Keratinocyte (primary cell): ENCODE measurements around the gene CARD8. TPM values are rescaled to one million over a fixed set of nuclear protein-coding genes. Genes with fewer than 3 reads are reported as not detected.

Experiments used
- DNase-seq: peaks from one replicate; pipeline ENCODE4 v3.0.0-alpha.2; 2011; ENCODE audit warnings: low read depth, missing footprints, low spot score
- FAIRE-seq: peaks from 2 replicates; lab custom pipeline; 2011; peaks lifted over from hg19 to GRCh38; lab: Jason Lieb, UNC
- H2AFZ ChIP-seq: 2 replicates; pipeline ENCODE4 v1.6.0; 2012; ENCODE audit warnings: low read length, control low read depth, inconsistent platforms; ENCODE audit not compliant: control insufficient read depth
- H3K27ac ChIP-seq: 2 replicates; pipeline ENCODE4 v1.5.1; 2011; ENCODE audit warnings: low read length; ENCODE audit not compliant: control insufficient read depth, insufficient read depth
- H3K27me3 ChIP-seq: 3 replicates; pipeline ENCODE4 v1.6.0; 2011; ENCODE audit warnings: low read length; ENCODE audit not compliant: control insufficient read depth, insufficient read depth; ENCODE audit errors: extremely low read depth
- H3K36me3 ChIP-seq, 2 experiments: 2 replicates in 1 of 2; 3 replicates in 1 of 2; pipeline ENCODE4 v1.5.1; 2011; ENCODE audit warnings: low read length in 2 of 2, mild to moderate bottlenecking in 1 of 2; ENCODE audit not compliant: control insufficient read depth in 2 of 2, insufficient read depth in 2 of 2; ENCODE audit errors: extremely low read depth in 1 of 2
- H3K4me1 ChIP-seq: 3 replicates; pipeline ENCODE4 v1.5.1; 2011; ENCODE audit warnings: low read length; ENCODE audit not compliant: control insufficient read depth, insufficient read depth; ENCODE audit errors: extremely low read depth
- H3K4me2 ChIP-seq: 3 replicates; pipeline ENCODE4 v1.6.0; 2011; ENCODE audit warnings: low read depth, low read length; ENCODE audit not compliant: control insufficient read depth, insufficient read depth; ENCODE audit errors: extremely low read depth
- H3K4me3 ChIP-seq, 3 experiments: fragments of 200-600 bp in 1 of 3; sonication (generic) in 1 of 3; 2 replicates in 2 of 3; 3 replicates in 1 of 3; pipeline ENCODE4 v1.5.1; 2011 to 2016; ENCODE audit warnings: low read length in 3 of 3, mild to moderate bottlenecking in 3 of 3, control low read depth in 2 of 3, inconsistent platforms in 1 of 3, low read depth in 1 of 3, mixed read lengths in 1 of 3, mixed run types in 1 of 3, moderate library complexity in 1 of 3; ENCODE audit not compliant: control insufficient read depth in 2 of 3, insufficient read depth in 2 of 3; ENCODE audit errors: extremely low read depth in 1 of 3
- H3K79me2 ChIP-seq: 2 replicates; pipeline ENCODE4 v1.6.0; 2012; ENCODE audit warnings: low read length; ENCODE audit not compliant: control insufficient read depth, insufficient read depth
- H3K9ac ChIP-seq: 3 replicates; pipeline ENCODE4 v1.6.0; 2011; ENCODE audit warnings: low read length; ENCODE audit not compliant: control insufficient read depth, insufficient read depth; ENCODE audit errors: extremely low read depth
- H3K9me1 ChIP-seq: 3 replicates; pipeline ENCODE4 v1.6.0; 2011; ENCODE audit warnings: low read length; ENCODE audit not compliant: control insufficient read depth, insufficient read depth; ENCODE audit errors: extremely low read depth
- H3K9me3 ChIP-seq: 2 replicates; pipeline ENCODE4 v1.5.1; 2012; ENCODE audit warnings: low read depth, low read length; ENCODE audit not compliant: control insufficient read depth
- H4K20me1 ChIP-seq: 3 replicates; pipeline ENCODE4 v1.6.0; 2011; ENCODE audit warnings: low read length; ENCODE audit not compliant: control insufficient read depth, insufficient read depth; ENCODE audit errors: extremely low read depth
- EZH2 ChIP-seq: IDR thresholded peaks from one replicate; pipeline ENCODE4 v1.6.1; 2012; ENCODE audit warnings: inconsistent platforms, mild to moderate bottlenecking, low read length, moderate library complexity
- dilution Hi-C: fragments of 300-500 bp; cut with MboI; formaldehyde crosslinking; loops from one replicate; pipeline ENCODE4 v1.7.0; 2020; ENCODE audit warnings: low sequenced_read_pairs; ENCODE audit not compliant: extremely low pct_ligation_motif_present
- polyA plus RNA-seq, 5 experiments: library from polyadenylated mRNA; depleted of rRNA in 3 of 5; stranded (reverse) in 3 of 5; stranded (forward) in 1 of 5; unstranded in 1 of 5; fragments of >200 nt; gene quantifications; 1 replicate in 1 of 5; 2 replicates in 3 of 5; 3 replicates in 1 of 5; pipeline versions ENCODE4 v1.2.1 to v1.2.3, GENCODE V29; 2011 to 2012; ENCODE audit warnings: missing spikeins in 2 of 5, low read depth in 1 of 5, low replicate concordance in 1 of 5
- TF ChIP-seq, protein P1 (sequence below), 3 experiments: IDR thresholded peaks in 1 of 3; conservative IDR thresholded peaks in 1 of 3; optimal IDR thresholded peaks in 1 of 3; 2 replicates in 2 of 3; 3 replicates in 1 of 3; pipeline versions ENCODE3 to v1.5.1; 2011; ENCODE audit warnings: low read length in 3 of 3, mild to moderate bottlenecking in 3 of 3, moderate library complexity in 2 of 3, control low read depth in 1 of 3, inconsistent platforms in 1 of 3; ENCODE audit not compliant: insufficient read depth in 2 of 3; ENCODE audit errors: extremely low read depth in 1 of 3

Gene CARD8
- polyA plus RNA-seq, 1 donor (not counting 4 experiments of a cell fraction or from before 2014, with no cell fraction given) = 5.2 TPM

GRCh38 chr19:48252609-48253008 is 3.1 kb downstream of the CARD8 start:
- FAIRE-seq (no peak), DNase-seq (no peak)
- Histone ChIP-seq H3K36me3 (peaks cover 0 to 2% of the 10 kb centered on the region in 2 experiments), H3K9me1 (no peaks in the 10 kb centered on the region), H3K4me3 (no peak overlapping the region), H3K4me1 (no peaks in the 10 kb centered on the region), H4K20me1 (no peaks in the 10 kb centered on the region), H3K9me3 (no peaks in the 10 kb centered on the region), H2AFZ (no peak overlapping the region), H3K9ac (no peak overlapping the region), H3K27ac (no peak overlapping the region), H3K79me2 (no peaks in the 10 kb centered on the region), H3K27me3 (no peaks in the 10 kb centered on the region), H3K4me2 (no peak overlapping the region)
- no peak for TF ChIP-seq EZH2
- TF ChIP-seq, protein P1, sequence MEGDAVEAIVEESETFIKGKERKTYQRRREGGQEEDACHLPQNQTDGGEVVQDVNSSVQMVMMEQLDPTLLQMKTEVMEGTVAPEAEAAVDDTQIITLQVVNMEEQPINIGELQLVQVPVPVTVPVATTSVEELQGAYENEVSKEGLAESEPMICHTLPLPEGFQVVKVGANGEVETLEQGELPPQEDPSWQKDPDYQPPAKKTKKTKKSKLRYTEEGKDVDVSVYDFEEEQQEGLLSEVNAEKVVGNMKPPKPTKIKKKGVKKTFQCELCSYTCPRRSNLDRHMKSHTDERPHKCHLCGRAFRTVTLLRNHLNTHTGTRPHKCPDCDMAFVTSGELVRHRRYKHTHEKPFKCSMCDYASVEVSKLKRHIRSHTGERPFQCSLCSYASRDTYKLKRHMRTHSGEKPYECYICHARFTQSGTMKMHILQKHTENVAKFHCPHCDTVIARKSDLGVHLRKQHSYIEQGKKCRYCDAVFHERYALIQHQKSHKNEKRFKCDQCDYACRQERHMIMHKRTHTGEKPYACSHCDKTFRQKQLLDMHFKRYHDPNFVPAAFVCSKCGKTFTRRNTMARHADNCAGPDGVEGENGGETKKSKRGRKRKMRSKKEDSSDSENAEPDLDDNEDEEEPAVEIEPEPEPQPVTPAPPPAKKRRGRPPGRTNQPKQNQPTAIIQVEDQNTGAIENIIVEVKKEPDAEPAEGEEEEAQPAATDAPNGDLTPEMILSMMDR (optimal IDR thresholded peaks at IDR 0.05 in 1 of 3, IDR thresholded peaks at IDR 0.05 in 1 of 3, conservative IDR thresholded peaks at IDR 0.05 in 1 of 3; ENCODE audit: extremely low read depth in 1 of 3, insufficient read depth in 2 of 3, low read length in 3 of 3) = no peak
- dilution Hi-C loops = no loop called here

- H3K4me1 ChIP-seq = no peaks in the 10 kb centered on the region
- H3K36me3 ChIP-seq = peaks cover 0 to 2% of the 10 kb centered on the region in 2 experiments
- H4K20me1 ChIP-seq = no peaks in the 10 kb centered on the region
- H3K27me3 ChIP-seq = no peaks in the 10 kb centered on the region
- dilution Hi-C loops = no loop called here
- no peaks in the 10 kb centered on the region for H3K9me3 ChIP-seq
- H3K9ac ChIP-seq = no peak overlapping the region
- no peak for TF ChIP-seq EZH2
- TF ChIP-seq, protein P1 (optimal IDR thresholded peaks at IDR 0.05 in 1 of 3, IDR thresholded peaks at IDR 0.05 in 1 of 3, conservative IDR thresholded peaks at IDR 0.05 in 1 of 3; ENCODE audit: extremely low read depth in 1 of 3, insufficient read depth in 2 of 3, low read length in 3 of 3) = no peak
- no peaks in the 10 kb centered on the region for H3K79me2 ChIP-seq
- no peak overlapping the region for H3K4me3 ChIP-seq
- no peak for FAIRE-seq
- no peaks in the 10 kb centered on the region for H3K9me1 ChIP-seq
- no peak overlapping the region for H2AFZ ChIP-seq
- no peak overlapping the region for H3K4me2 ChIP-seq
- no peak overlapping the region for H3K27ac ChIP-seq
- DNase-seq = no peak
Measured at GRCh38 chr19:48250290-48251025, 5.3 kb downstream of the CARD8 start.
